Measurements from ENCODE around the gene SRPK2.

DNA sequence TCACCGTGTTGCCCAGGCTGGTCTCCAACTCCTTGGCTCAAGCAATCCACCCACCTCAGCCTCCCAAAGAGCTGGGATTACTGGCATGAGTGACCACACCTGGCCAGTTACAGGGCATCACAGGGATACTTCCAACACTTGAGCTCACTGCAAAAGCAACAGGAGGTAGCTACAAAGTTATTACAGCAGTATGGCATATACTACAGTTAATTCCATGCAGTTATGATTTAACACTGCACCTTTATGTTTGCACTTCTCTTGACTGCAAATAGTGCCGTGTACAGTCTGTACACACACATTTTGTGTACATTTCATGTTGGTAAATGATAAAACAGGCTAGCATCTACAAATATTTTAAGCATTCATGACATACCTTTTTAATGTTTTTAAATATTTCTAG lies 21.3 kb downstream of the SRPK2 start:
- TF ChIP-seq, protein P1, sequence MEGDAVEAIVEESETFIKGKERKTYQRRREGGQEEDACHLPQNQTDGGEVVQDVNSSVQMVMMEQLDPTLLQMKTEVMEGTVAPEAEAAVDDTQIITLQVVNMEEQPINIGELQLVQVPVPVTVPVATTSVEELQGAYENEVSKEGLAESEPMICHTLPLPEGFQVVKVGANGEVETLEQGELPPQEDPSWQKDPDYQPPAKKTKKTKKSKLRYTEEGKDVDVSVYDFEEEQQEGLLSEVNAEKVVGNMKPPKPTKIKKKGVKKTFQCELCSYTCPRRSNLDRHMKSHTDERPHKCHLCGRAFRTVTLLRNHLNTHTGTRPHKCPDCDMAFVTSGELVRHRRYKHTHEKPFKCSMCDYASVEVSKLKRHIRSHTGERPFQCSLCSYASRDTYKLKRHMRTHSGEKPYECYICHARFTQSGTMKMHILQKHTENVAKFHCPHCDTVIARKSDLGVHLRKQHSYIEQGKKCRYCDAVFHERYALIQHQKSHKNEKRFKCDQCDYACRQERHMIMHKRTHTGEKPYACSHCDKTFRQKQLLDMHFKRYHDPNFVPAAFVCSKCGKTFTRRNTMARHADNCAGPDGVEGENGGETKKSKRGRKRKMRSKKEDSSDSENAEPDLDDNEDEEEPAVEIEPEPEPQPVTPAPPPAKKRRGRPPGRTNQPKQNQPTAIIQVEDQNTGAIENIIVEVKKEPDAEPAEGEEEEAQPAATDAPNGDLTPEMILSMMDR (IDR thresholded peaks at IDR 0.05; ENCODE audit: insufficient read depth, low read depth, low read length), result no peak
- no peak for TF ChIP-seq EZH2 (IDR thresholded peaks at IDR 0.05; ENCODE audit: insufficient read depth, low read length)

Data from astrocyte (in vitro differentiated cells and primary cell).